Measurements from ENCODE around the gene TUBB1. TPM values are rescaled to one million over a fixed set of nuclear protein-coding genes. Genes with fewer than 3 reads are reported as not detected.

The TUBB1 gene
- polyA plus RNA-seq, 1 experiment: 0.01 TPM

GRCh38 chr20:58993332-58994248, 25.6 kb upstream of the TUBB1 start:
- no peak for TF ChIP-seq CTCF (IDR thresholded peaks at IDR 0.05; ENCODE audit: insufficient read depth, low read depth, low read length)
- no peak for DNase-seq (ENCODE audit: low read depth)
- ChIA-PET POLR2A (interaction anchor here (0.6 kb wide), 1 partner anchor 354 kb away, joined by 4 read pairs; no protein-coding TSS in a partner anchor), CTCF (interaction anchor here (0.8 kb wide), 1 partner anchor 9 kb away, joined by 3 read pairs; no protein-coding TSS in a partner anchor)
- peaks cover 51% of the 10 kb centered on the region for H3K36me3 ChIP-seq (ENCODE audit: control insufficient read depth, insufficient read depth, low read length)
- H3K4me3 ChIP-seq (ENCODE audit: low read depth, low read length): no peak overlapping the region
- H3K27me3 ChIP-seq (ENCODE audit: control insufficient read depth, insufficient read depth, low read length): no peaks in the 10 kb centered on the region

GRCh38 chr20:58994390-58995159, 24.7 kb upstream of the TUBB1 start:
- Histone ChIP-seq H3K36me3 (ENCODE audit: control insufficient read depth, insufficient read depth, low read length) (peaks cover 46% of the 10 kb centered on the region), H3K27me3 (ENCODE audit: control insufficient read depth, insufficient read depth, low read length) (no peaks in the 10 kb centered on the region), H3K4me3 (ENCODE audit: low read depth, low read length) (no peak overlapping the region)
- ChIA-PET POLR2A (no interaction called here), CTCF (no interaction called here)
- no peak for DNase-seq (ENCODE audit: low read depth)
- TF ChIP-seq CTCF (IDR thresholded peaks at IDR 0.05; ENCODE audit: insufficient read depth, low read depth, low read length): no peak

GRCh38 chr20:58995461-58996225, 23.6 kb upstream of the TUBB1 start:
- no peaks in the 10 kb centered on the region for H3K27me3 ChIP-seq (ENCODE audit: control insufficient read depth, insufficient read depth, low read length)
- ChIA-PET POLR2A (no interaction called here), CTCF (no interaction called here)
- no peak for DNase-seq (ENCODE audit: low read depth)
- H3K4me3 ChIP-seq (ENCODE audit: low read depth, low read length): no peak overlapping the region
- no peak for TF ChIP-seq CTCF (IDR thresholded peaks at IDR 0.05; ENCODE audit: insufficient read depth, low read depth, low read length)
- H3K36me3 ChIP-seq (ENCODE audit: control insufficient read depth, insufficient read depth, low read length): peaks cover 42% of the 10 kb centered on the region

- Histone ChIP-seq H3K27me3 (ENCODE audit: control insufficient read depth, insufficient read depth, low read length) (no peaks in the 10 kb centered on the region), H3K4me3 (ENCODE audit: low read depth, low read length) (no peak overlapping the region), H3K36me3 (ENCODE audit: control insufficient read depth, insufficient read depth, low read length) (peaks cover 39% of the 10 kb centered on the region)
- no peak for TF ChIP-seq CTCF (IDR thresholded peaks at IDR 0.05; ENCODE audit: insufficient read depth, low read depth, low read length)
- DNase-seq (ENCODE audit: low read depth): no peak
- ChIA-PET CTCF (no interaction called here), POLR2A (no interaction called here)
Observed at GRCh38 chr20:58996226-58996611, 23.0 kb upstream of the TUBB1 start.
